ENCODE measurements around the gene FES. TPM values are rescaled to one million over a fixed set of nuclear protein-coding genes. Genes with fewer than 3 reads are reported as not detected.
"Not testable (repeated sequence)": the region's sequence is repeated elsewhere in the genome, so short reads cannot be mapped to it uniquely, and the experiment has no call there.

FES gene
- total and polyA plus RNA-seq, 7 donors, result 4.2 to 8.1 (median 7.1) TPM

- H3K27ac ChIP-seq, result no peak overlapping the region
- peaks cover 4 to 67% of the 10 kb centered on the region in 2 donors for H3K36me3 ChIP-seq (ENCODE audit: insufficient read depth in 1 of 2, low read depth in 1 of 2)
- H3K4me1 ChIP-seq, result peaks cover 20% of the 10 kb centered on the region
- H3K27me3 ChIP-seq (ENCODE audit: insufficient read depth in 3 of 3, low read length in 2 of 3), result no peaks in the 10 kb centered on the region
- intact Hi-C loops (cut with DNase I), result no loop called here
- H3K4me3 ChIP-seq, result no peak overlapping the region
- no peaks in the 10 kb centered on the region for H3K9me3 ChIP-seq
- no peak for TF ChIP-seq CTCF (IDR thresholded peaks at IDR 0.05)
- peak in 1 of 2 donors; percentile 55 for DNase-seq
- WGBS, 3 donors, result 94 to 95% (median 95%) methylated on average over 28 of the region's 28 CpGs
- ATAC-seq, result no peak
These were observed 21.2 kb downstream of the FES start for GRCh38 chr15:90905306-90906180.

- WGBS, 3 donors, result 93 to 97% (median 95%) methylated on average over 11 of the region's 11 CpGs
- Histone ChIP-seq H3K27me3 (ENCODE audit: insufficient read depth in 3 of 3, low read length in 2 of 3) (no peaks in the 10 kb centered on the region), H3K9me3 (no peaks in the 10 kb centered on the region), H3K27ac (no peak overlapping the region), H3K4me1 (peaks cover 20% of the 10 kb centered on the region), H3K36me3 (ENCODE audit: insufficient read depth in 1 of 2, low read depth in 1 of 2) (peaks cover 4 to 74% of the 10 kb centered on the region in 2 donors), H3K4me3 (no peak overlapping the region)
- no peak for TF ChIP-seq CTCF (IDR thresholded peaks at IDR 0.05)
- ATAC-seq (no peak), DNase-seq (peak in 1 of 2 donors; percentile 53)
- intact Hi-C loops (cut with DNase I), result no loop called here
These were observed 22.0 kb downstream of the FES start for GRCh38 chr15:90906181-90906849.

- Histone ChIP-seq H3K27me3 (ENCODE audit: insufficient read depth in 3 of 3, low read length in 2 of 3) (no peaks in the 10 kb centered on the region), H3K27ac (no peak overlapping the region), H3K4me3 (no peak overlapping the region), H3K4me1 (peaks cover 12% of the 10 kb centered on the region), H3K36me3 (ENCODE audit: insufficient read depth in 1 of 2, low read depth in 1 of 2) (peaks cover 4 to 83% of the 10 kb centered on the region in 2 donors), H3K9me3 (no peaks in the 10 kb centered on the region)
- intact Hi-C loops (cut with DNase I), result no loop called here
- ATAC-seq (no peak), DNase-seq (peak in 1 of 2 donors; percentile 35)
- TF ChIP-seq CTCF (IDR thresholded peaks at IDR 0.05), result no peak
- 75 to 81% (median 77%) methylated on average over 15 of the region's 15 CpGs for WGBS, 3 donors
These were observed 22.9 kb downstream of the FES start for GRCh38 chr15:90907051-90907660.

- ATAC-seq (no peak), DNase-seq (peak in 1 of 2 donors; percentile 34)
- H3K9me3 ChIP-seq, result no peaks in the 10 kb centered on the region
- intact Hi-C loops (cut with DNase I), result no loop called here
- WGBS, 3 donors, result 54 to 76% (median 64%) methylated on average over 9 of the region's 9 CpGs
- H3K4me1 ChIP-seq, result peaks cover 12% of the 10 kb centered on the region
- TF ChIP-seq CTCF (IDR thresholded peaks at IDR 0.05), result no peak
- H3K36me3 ChIP-seq (ENCODE audit: insufficient read depth in 1 of 2, low read depth in 1 of 2), result peaks cover 9 to 91% of the 10 kb centered on the region in 2 donors
- no peaks in the 10 kb centered on the region for H3K27me3 ChIP-seq (ENCODE audit: insufficient read depth in 3 of 3, low read length in 2 of 3)
- H3K27ac ChIP-seq, result no peak overlapping the region
- no peak overlapping the region for H3K4me3 ChIP-seq
These were observed 23.7 kb downstream of the FES start for GRCh38 chr15:90907838-90908507.

- WGBS, 3 donors, result 69 to 85% (median 82%) methylated on average over 11 of the region's 11 CpGs
- not testable (repeated sequence) for DNase-seq
These were observed 25.1 kb downstream of the FES start for GRCh38 chr15:90909449-90909848.

More at GRCh38 chr15:90909449-90909848, 25.1 kb downstream of the FES start:
- H3K27ac ChIP-seq; H3K9me3 ChIP-seq; intact Hi-C loops (cut with DNase I); H3K4me1 ChIP-seq; H3K4me3 ChIP-seq; H3K27me3 ChIP-seq (ENCODE audit: insufficient read depth in 3 of 3, low read length in 2 of 3); ATAC-seq: not testable (repeated sequence)
- H3K36me3 ChIP-seq (ENCODE audit: insufficient read depth in 1 of 2, low read depth in 1 of 2), result peaks cover 11 to 100% of the 10 kb centered on the region in 2 donors
